HepG2 (cell line): Measurements from ENCODE around the gene PCED1B. TPM values are rescaled to one million over a fixed set of nuclear protein-coding genes. Genes with fewer than 3 reads are reported as not detected.

ENCODE experiments used
- BHLHE40 ChIP-seq: IDR thresholded peaks from 2 replicates; pipeline ENCODE4 v1.6.1; 2011; ENCODE audit warnings: low read length, improper control_type of control experiment
- FOXK1 ChIP-seq: sonication (generic); formaldehyde crosslinking; IDR thresholded peaks from 2 replicates; pipeline ENCODE4 v1.4.0; 2020; ENCODE audit warnings: low read depth, missing genetic modification reagents, borderline replicate concordance
- GFI1 ChIP-seq: sonication (generic); formaldehyde crosslinking; IDR thresholded peaks from 2 replicates; pipeline ENCODE4 v1.5.0; 2020; ENCODE audit warnings: missing genetic modification reagents, mild to moderate bottlenecking, borderline replicate concordance
- HMGXB4 ChIP-seq, 2 experiments: sonication (generic) in 1 of 2; formaldehyde crosslinking in 1 of 2; IDR thresholded peaks; 2 replicates each; pipeline versions ENCODE4 v1.4.0 to v1.6.1; 2018 to 2020; ENCODE audit warnings: missing genetic modification reagents in 2 of 2, borderline replicate concordance in 1 of 2, low read depth in 1 of 2, mild to moderate bottlenecking in 1 of 2, missing biosample characterization in 1 of 2
- JARID2 ChIP-seq: sonication (generic); formaldehyde crosslinking; IDR thresholded peaks from 2 replicates; pipeline ENCODE4 v1.8.1; 2023; ENCODE audit warnings: missing genetic modification reagents, inconsistent platforms; ENCODE audit not compliant: insufficient replicate concordance
- KDM1A ChIP-seq: IDR thresholded peaks from 2 replicates; pipeline ENCODE4 v1.6.1; 2016; ENCODE audit warnings: missing compliant biosample characterization
- PRMT3 ChIP-seq: sonication (generic); formaldehyde crosslinking; IDR thresholded peaks from 2 replicates; pipeline ENCODE4 v1.8.1; 2022; ENCODE audit warnings: low read depth, mild to moderate bottlenecking, moderate library complexity, missing genetic modification reagents, borderline replicate concordance
- RBFOX2 ChIP-seq: fragments of 200-400 bp; formaldehyde crosslinking; IDR thresholded peaks from 2 replicates; pipeline ENCODE4 v1.6.1; 2017; ENCODE audit warnings: low read depth, mild to moderate bottlenecking, low read length
- SIN3A ChIP-seq: IDR thresholded peaks from 2 replicates; pipeline ENCODE4 v1.6.1; 2011; ENCODE audit warnings: low read depth, mild to moderate bottlenecking, control low read depth, low read length, borderline replicate concordance
- ZNF383 ChIP-seq: sonication (generic); formaldehyde crosslinking; IDR thresholded peaks from 2 replicates; pipeline ENCODE4 v1.4.0; 2020; ENCODE audit warnings: missing genetic modification reagents, mild to moderate bottlenecking, borderline replicate concordance
- ZNF550 ChIP-seq: sonication (generic); formaldehyde crosslinking; IDR thresholded peaks from 2 replicates; pipeline ENCODE4 v1.4.0; 2020; ENCODE audit warnings: mild to moderate bottlenecking, missing genetic modification reagents, borderline replicate concordance
- ZNF629 ChIP-seq: sonication (generic); formaldehyde crosslinking; conservative IDR thresholded peaks from 2 replicates; pipeline ENCODE4 v1.5.0; 2020; ENCODE audit warnings: missing genetic modification reagents
- ZSCAN12 ChIP-seq: sonication (generic); formaldehyde crosslinking; IDR thresholded peaks from 2 replicates; pipeline ENCODE4 v1.9.0; 2021; ENCODE audit warnings: mild to moderate bottlenecking, missing genetic modification reagents
- polyA plus RNA-seq, 8 experiments: library from polyadenylated mRNA; depleted of rRNA in 3 of 8; stranded (reverse) in 7 of 8; unstranded in 1 of 8; fragments of >200 nt; fragmentation: Illumina TruSeq in 4 of 8; extraction: Trizol in 4 of 8; gene quantifications; 2 replicates each; pipeline versions ENCODE4 v1.2.1 to v1.2.3, GENCODE V29; 2011 to 2016; ENCODE audit warnings: low read depth in 4 of 8, missing spikeins in 1 of 8, mixed read lengths in 1 of 8; ENCODE audit not compliant: insufficient read depth in 1 of 8
- total RNA-seq, 5 experiments: library from RNA; depleted of rRNA; stranded (reverse); fragments of >200 nt; fragmentation: Illumina TruSeq; extraction: Trizol; gene quantifications; 2 replicates each; pipeline ENCODE4 v1.2.3, GENCODE V29; 2016; ENCODE audit warnings: low read depth in 1 of 5
- TF ChIP-seq, protein P1 (sequence below): IDR thresholded peaks from 2 replicates; pipeline ENCODE4 v1.6.1; 2016; ENCODE audit warnings: missing compliant biosample characterization, missing genetic modification reagents, borderline replicate concordance
- TF ChIP-seq, protein P2 (sequence below): sonication (generic); formaldehyde crosslinking; IDR thresholded peaks from 2 replicates; pipeline ENCODE4 v1.8.0; 2022; ENCODE audit warnings: missing genetic modification reagents, low read depth, mild to moderate bottlenecking, borderline replicate concordance
- TF ChIP-seq, protein P3 (sequence below): sonication (generic); formaldehyde crosslinking; IDR thresholded peaks from 2 replicates; pipeline ENCODE4 v1.8.1; 2023; ENCODE audit warnings: mild to moderate bottlenecking, moderate library complexity, missing genetic modification reagents
- TF ChIP-seq, protein P4 (sequence below): sonication (generic); formaldehyde crosslinking; IDR thresholded peaks from 2 replicates; pipeline ENCODE4 v1.4.0; 2020; ENCODE audit warnings: mild to moderate bottlenecking, low read depth, missing genetic modification reagents
- TF ChIP-seq, protein P5 (sequence below), 2 experiments: fragments of 450-650 bp in 1 of 2; sonication (generic) in 1 of 2; formaldehyde crosslinking; IDR thresholded peaks; 2 replicates each; pipeline versions ENCODE4 v1.5.0 to v1.8.0; 2020 to 2022; ENCODE audit warnings: mild to moderate bottlenecking in 1 of 2, missing genetic modification reagents in 1 of 2
- TF ChIP-seq, protein P6 (sequence below): sonication (generic); formaldehyde crosslinking; IDR thresholded peaks from 2 replicates; pipeline ENCODE4 v1.9.0; 2021; ENCODE audit warnings: missing genetic modification reagents, borderline replicate concordance

PCED1B gene
- total and polyA plus RNA-seq, 2 of the 13 experiments (the other 11 are each of a cell fraction or from before 2014, with no cell fraction given) = 0.11 to 0.37 TPM

- TF ChIP-seq ZNF550 (no peak), HMGXB4 (CRISPR knock-in tag; IDR thresholded peaks at IDR 0.05; ENCODE audit: borderline replicate concordance in 1 of 2, low read depth in 1 of 2) (no peak), FOXK1 (CRISPR knock-in tag) (no peak), PRMT3 (no peak), ZNF629 (CRISPR knock-in tag) (no peak), KDM1A (CRISPR knock-in tag) (peak; percentile 75), SIN3A (no peak), RBFOX2 (no peak), BHLHE40 (no peak), GFI1 (no peak), ZNF383 (CRISPR knock-in tag) (no peak), JARID2 (no peak), ZSCAN12 (CRISPR knock-in tag) (no peak)
- TF ChIP-seq, protein P1, sequence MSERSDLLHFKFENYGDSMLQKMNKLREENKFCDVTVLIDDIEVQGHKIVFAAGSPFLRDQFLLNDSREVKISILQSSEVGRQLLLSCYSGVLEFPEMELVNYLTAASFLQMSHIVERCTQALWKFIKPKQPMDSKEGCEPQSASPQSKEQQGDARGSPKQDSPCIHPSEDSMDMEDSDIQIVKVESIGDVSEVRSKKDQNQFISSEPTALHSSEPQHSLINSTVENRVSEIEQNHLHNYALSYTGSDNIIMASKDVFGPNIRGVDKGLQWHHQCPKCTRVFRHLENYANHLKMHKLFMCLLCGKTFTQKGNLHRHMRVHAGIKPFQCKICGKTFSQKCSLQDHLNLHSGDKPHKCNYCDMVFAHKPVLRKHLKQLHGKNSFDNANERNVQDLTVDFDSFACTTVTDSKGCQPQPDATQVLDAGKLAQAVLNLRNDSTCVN (CRISPR knock-in tag) = no peak
- TF ChIP-seq, protein P2, sequence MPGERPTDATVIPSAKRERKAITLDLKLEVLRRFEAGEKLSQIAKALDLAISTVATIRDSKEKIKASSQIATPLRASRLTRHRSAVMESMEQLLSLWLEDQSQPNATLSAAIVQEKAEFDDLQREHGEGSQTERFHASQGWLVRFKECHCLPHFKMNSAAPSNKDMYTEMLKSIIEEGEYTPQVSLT = no peak
- TF ChIP-seq, protein P3, sequence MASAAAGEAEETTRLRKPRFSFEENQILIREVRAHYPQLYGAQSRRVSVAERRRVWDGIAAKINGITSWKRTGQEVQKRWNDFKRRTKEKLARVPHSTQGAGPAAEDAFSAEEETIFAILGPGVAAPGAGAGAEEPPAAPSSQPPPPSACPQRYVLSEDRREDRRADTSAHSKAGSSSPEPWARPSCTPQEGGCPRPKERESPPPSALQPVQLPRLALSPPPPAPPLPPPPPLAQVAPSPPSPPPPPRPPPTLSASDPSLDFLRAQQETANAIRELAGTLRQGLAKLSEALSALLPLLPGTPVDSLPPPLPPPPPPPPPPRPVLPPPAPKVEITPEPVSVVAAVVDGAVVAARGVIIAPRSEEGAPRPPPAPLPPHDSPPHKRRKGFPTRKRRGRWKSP (CRISPR knock-in tag) = no peak
- TF ChIP-seq, protein P4, sequence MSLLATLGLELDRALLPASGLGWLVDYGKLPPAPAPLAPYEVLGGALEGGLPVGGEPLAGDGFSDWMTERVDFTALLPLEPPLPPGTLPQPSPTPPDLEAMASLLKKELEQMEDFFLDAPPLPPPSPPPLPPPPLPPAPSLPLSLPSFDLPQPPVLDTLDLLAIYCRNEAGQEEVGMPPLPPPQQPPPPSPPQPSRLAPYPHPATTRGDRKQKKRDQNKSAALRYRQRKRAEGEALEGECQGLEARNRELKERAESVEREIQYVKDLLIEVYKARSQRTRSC (CRISPR knock-in tag) = no peak
- TF ChIP-seq, protein P5, sequence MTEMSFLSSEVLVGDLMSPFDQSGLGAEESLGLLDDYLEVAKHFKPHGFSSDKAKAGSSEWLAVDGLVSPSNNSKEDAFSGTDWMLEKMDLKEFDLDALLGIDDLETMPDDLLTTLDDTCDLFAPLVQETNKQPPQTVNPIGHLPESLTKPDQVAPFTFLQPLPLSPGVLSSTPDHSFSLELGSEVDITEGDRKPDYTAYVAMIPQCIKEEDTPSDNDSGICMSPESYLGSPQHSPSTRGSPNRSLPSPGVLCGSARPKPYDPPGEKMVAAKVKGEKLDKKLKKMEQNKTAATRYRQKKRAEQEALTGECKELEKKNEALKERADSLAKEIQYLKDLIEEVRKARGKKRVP (CRISPR knock-in tag; IDR thresholded peaks at IDR 0.05) = peak in 1 of 2 experiments; percentile 90; a peak in 2 of 4 replicates
- TF ChIP-seq, protein P6, sequence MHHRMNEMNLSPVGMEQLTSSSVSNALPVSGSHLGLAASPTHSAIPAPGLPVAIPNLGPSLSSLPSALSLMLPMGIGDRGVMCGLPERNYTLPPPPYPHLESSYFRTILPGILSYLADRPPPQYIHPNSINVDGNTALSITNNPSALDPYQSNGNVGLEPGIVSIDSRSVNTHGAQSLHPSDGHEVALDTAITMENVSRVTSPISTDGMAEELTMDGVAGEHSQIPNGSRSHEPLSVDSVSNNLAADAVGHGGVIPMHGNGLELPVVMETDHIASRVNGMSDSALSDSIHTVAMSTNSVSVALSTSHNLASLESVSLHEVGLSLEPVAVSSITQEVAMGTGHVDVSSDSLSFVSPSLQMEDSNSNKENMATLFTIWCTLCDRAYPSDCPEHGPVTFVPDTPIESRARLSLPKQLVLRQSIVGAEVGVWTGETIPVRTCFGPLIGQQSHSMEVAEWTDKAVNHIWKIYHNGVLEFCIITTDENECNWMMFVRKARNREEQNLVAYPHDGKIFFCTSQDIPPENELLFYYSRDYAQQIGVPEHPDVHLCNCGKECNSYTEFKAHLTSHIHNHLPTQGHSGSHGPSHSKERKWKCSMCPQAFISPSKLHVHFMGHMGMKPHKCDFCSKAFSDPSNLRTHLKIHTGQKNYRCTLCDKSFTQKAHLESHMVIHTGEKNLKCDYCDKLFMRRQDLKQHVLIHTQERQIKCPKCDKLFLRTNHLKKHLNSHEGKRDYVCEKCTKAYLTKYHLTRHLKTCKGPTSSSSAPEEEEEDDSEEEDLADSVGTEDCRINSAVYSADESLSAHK (CRISPR knock-in tag) = no peak
Observed at GRCh38 chr12:47221256-47222023, 142.0 kb downstream of the PCED1B start (continued).
